ENCODE data around the gene EVA1C. TPM values are rescaled to one million over a fixed set of nuclear protein-coding genes. Genes with fewer than 3 reads are reported as not detected.

The EVA1C gene
- total and polyA plus RNA-seq, 2 experiments from 2014 or later: 4.6 to 6.9 TPM

DNA sequence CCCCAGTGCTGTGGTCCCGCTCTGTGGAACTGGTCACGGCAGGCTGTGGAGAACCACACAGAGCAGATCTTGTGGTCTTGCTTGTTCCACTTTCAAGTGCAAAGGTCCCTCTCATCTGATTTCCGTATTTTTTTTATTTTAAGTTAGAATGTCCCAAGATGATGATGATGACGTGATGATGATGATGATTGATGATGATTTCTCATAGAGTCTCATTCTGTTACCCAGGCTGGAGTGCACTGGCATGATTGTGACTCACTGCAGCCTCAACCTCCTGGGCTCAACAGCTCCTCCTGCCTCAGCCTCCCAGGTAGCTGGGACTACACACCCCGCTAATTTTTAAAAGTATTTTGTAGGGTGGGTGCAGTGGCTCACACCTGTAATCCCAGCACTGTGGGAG lies 12.2 kb downstream of the EVA1C start:
- Mint-ChIP-seq H3K9me3 (peaks cover 19% of the 10 kb centered on the region), H3K4me3 (no peak overlapping the region), H3K4me1 (peaks cover 13% of the 10 kb centered on the region), H3K36me3 (ENCODE audit: low read depth) (peaks cover 7% of the 10 kb centered on the region), H3K27ac (no peak overlapping the region), H3K27me3 (ENCODE audit: insufficient read depth, low read depth, poor library complexity) (peaks cover 3% of the 10 kb centered on the region)
- Histone ChIP-seq H3K4me2 (no peak overlapping the region), H3K27ac (ENCODE audit: low read depth) (no peak overlapping the region), H3K4me1 (ENCODE audit: insufficient read depth) (peaks cover 13% of the 10 kb centered on the region), H4K20me1 (replicated peaks; ENCODE audit: insufficient read depth) (no peaks in the 10 kb centered on the region), H3F3A (replicated peaks; ENCODE audit: low read depth) (no peaks in the 10 kb centered on the region), H3K27me3 (ENCODE audit: insufficient read depth) (no peaks in the 10 kb centered on the region), H2AFZ (no peak overlapping the region), H3K4me3 (no peak overlapping the region), H3K36me3 (ENCODE audit: insufficient read depth) (no peaks in the 10 kb centered on the region), H3K79me2 (replicated peaks; ENCODE audit: insufficient read depth) (no peaks in the 10 kb centered on the region), H3K9me2 (ENCODE audit: insufficient read depth) (no peaks in the 10 kb centered on the region)
- no peak for ATAC-seq
- TF ChIP-seq CREB1 (CRISPR knock-in tag; IDR thresholded peaks at IDR 0.05; ENCODE audit: low read depth): no peak
- no peak for TF ChIP-seq ZNF114 (CRISPR knock-in tag; IDR thresholded peaks at IDR 0.05)
- TF ChIP-seq EZH2phosphoT487 (IDR thresholded peaks at IDR 0.05; ENCODE audit: unreplicated experiment): no peak
- TF ChIP-seq, protein P1, sequence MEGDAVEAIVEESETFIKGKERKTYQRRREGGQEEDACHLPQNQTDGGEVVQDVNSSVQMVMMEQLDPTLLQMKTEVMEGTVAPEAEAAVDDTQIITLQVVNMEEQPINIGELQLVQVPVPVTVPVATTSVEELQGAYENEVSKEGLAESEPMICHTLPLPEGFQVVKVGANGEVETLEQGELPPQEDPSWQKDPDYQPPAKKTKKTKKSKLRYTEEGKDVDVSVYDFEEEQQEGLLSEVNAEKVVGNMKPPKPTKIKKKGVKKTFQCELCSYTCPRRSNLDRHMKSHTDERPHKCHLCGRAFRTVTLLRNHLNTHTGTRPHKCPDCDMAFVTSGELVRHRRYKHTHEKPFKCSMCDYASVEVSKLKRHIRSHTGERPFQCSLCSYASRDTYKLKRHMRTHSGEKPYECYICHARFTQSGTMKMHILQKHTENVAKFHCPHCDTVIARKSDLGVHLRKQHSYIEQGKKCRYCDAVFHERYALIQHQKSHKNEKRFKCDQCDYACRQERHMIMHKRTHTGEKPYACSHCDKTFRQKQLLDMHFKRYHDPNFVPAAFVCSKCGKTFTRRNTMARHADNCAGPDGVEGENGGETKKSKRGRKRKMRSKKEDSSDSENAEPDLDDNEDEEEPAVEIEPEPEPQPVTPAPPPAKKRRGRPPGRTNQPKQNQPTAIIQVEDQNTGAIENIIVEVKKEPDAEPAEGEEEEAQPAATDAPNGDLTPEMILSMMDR (conservative IDR thresholded peaks at IDR 0.05; ENCODE audit: low read depth in 2 of 2): no peak
- TF ChIP-seq, protein P2, sequence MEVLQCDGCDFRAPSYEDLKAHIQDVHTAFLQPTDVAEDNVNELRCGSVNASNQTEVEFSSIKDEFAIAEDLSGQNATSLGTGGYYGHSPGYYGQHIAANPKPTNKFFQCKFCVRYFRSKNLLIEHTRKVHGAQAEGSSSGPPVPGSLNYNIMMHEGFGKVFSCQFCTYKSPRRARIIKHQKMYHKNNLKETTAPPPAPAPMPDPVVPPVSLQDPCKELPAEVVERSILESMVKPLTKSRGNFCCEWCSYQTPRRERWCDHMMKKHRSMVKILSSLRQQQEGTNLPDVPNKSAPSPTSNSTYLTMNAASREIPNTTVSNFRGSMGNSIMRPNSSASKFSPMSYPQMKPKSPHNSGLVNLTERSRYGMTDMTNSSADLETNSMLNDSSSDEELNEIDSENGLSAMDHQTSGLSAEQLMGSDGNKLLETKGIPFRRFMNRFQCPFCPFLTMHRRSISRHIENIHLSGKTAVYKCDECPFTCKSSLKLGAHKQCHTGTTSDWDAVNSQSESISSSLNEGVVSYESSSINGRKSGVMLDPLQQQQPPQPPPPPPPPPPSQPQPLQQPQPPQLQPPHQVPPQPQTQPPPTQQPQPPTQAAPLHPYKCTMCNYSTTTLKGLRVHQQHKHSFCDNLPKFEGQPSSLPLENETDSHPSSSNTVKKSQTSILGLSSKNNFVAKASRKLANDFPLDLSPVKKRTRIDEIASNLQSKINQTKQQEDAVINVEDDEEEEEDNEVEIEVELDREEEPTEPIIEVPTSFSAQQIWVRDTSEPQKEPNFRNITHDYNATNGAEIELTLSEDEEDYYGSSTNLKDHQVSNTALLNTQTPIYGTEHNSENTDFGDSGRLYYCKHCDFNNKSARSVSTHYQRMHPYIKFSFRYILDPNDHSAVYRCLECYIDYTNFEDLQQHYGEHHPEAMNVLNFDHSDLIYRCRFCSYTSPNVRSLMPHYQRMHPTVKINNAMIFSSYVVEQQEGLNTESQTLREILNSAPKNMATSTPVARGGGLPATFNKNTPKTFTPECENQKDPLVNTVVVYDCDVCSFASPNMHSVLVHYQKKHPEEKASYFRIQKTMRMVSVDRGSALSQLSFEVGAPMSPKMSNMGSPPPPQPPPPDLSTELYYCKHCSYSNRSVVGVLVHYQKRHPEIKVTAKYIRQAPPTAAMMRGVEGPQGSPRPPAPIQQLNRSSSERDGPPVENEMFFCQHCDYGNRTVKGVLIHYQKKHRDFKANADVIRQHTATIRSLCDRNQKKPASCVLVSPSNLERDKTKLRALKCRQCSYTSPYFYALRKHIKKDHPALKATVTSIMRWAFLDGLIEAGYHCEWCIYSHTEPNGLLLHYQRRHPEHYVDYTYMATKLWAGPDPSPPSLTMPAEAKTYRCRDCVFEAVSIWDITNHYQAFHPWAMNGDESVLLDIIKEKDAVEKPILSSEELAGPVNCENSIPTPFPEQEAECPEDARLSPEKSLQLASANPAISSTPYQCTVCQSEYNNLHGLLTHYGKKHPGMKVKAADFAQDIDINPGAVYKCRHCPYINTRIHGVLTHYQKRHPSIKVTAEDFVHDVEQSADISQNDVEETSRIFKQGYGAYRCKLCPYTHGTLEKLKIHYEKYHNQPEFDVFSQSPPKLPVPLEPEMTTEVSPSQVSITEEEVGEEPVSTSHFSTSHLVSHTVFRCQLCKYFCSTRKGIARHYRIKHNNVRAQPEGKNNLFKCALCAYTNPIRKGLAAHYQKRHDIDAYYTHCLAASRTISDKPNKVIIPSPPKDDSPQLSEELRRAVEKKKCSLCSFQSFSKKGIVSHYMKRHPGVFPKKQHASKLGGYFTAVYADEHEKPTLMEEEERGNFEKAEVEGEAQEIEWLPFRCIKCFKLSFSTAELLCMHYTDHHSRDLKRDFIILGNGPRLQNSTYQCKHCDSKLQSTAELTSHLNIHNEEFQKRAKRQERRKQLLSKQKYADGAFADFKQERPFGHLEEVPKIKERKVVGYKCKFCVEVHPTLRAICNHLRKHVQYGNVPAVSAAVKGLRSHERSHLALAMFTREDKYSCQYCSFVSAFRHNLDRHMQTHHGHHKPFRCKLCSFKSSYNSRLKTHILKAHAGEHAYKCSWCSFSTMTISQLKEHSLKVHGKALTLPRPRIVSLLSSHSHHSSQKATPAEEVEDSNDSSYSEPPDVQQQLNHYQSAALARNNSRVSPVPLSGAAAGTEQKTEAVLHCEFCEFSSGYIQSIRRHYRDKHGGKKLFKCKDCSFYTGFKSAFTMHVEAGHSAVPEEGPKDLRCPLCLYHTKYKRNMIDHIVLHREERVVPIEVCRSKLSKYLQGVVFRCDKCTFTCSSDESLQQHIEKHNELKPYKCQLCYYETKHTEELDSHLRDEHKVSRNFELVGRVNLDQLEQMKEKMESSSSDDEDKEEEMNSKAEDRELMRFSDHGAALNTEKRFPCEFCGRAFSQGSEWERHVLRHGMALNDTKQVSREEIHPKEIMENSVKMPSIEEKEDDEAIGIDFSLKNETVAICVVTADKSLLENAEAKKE (CRISPR knock-in tag; IDR thresholded peaks at IDR 0.05): no peak
- TF ChIP-seq, protein P3, sequence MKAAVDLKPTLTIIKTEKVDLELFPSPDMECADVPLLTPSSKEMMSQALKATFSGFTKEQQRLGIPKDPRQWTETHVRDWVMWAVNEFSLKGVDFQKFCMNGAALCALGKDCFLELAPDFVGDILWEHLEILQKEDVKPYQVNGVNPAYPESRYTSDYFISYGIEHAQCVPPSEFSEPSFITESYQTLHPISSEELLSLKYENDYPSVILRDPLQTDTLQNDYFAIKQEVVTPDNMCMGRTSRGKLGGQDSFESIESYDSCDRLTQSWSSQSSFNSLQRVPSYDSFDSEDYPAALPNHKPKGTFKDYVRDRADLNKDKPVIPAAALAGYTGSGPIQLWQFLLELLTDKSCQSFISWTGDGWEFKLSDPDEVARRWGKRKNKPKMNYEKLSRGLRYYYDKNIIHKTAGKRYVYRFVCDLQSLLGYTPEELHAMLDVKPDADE (IDR thresholded peaks at IDR 0.05): no peak
- no peak for TF ChIP-seq NANOG (IDR thresholded peaks at IDR 0.05; ENCODE audit: borderline replicate concordance)
- no peak for DNase-seq (ENCODE audit: low spot score)
